ENCODE measurements around the gene NOTO. TPM values are rescaled to one million over a fixed set of nuclear protein-coding genes. Genes with fewer than 3 reads are reported as not detected.

The NOTO gene
- total and polyA plus RNA-seq, 2 of the 8 experiments (the other 6 are each of a cell fraction or from before 2014, with no cell fraction given): 0.33 to 0.54 TPM

GRCh38 chr2:73163483-73164367, 38.6 kb upstream of the NOTO start:
- Histone ChIP-seq H2BK12ac (ENCODE audit: low read depth, low read length) (no peak overlapping the region), H3K27ac (ENCODE audit: low read depth, low read length) (no peak overlapping the region), H2BK5ac (ENCODE audit: low read depth, low read length) (no peak overlapping the region), H2BK20ac (ENCODE audit: low read length) (no peak overlapping the region), H4K5ac (ENCODE audit: insufficient read length, low read depth, low read length) (no peak overlapping the region), H4K91ac (replicated peaks; ENCODE audit: insufficient read length, low read length) (no peak overlapping the region), H3K56ac (replicated peaks; ENCODE audit: insufficient read length, low read depth, low read length) (no peak overlapping the region), H4K8ac (ENCODE audit: extremely low read depth, insufficient read depth, low read length) (no peak overlapping the region), H3K4me1 (replicated peaks in 1 of 4; ENCODE audit: control insufficient read depth in 3 of 4, insufficient read depth in 4 of 4, low read length in 3 of 4) (no peaks in the 10 kb centered on the region), H2AFZ (ENCODE audit: low read length) (no peak overlapping the region), H3K79me2 (ENCODE audit: control insufficient read depth in 1 of 2, insufficient read depth in 2 of 2, low read length in 2 of 2) (no peaks in the 10 kb centered on the region), H3K9me3 (ENCODE audit: insufficient read depth in 2 of 2, low read depth in 1 of 2, low read length in 1 of 2) (no peaks in the 10 kb centered on the region), H2BK120ac (replicated peaks; ENCODE audit: low read depth, low read length) (no peak overlapping the region), H3K79me1 (ENCODE audit: low read depth, low read length) (no peaks in the 10 kb centered on the region), H3K23me2 (ENCODE audit: low read depth, low read length) (no peaks in the 10 kb centered on the region), H3K36me3 (ENCODE audit: control insufficient read depth in 2 of 4, insufficient read depth in 4 of 4, low read length in 3 of 4) (no peaks in the 10 kb centered on the region), H4K20me1 (replicated peaks in 1 of 2; ENCODE audit: control insufficient read depth in 1 of 2, insufficient read depth in 2 of 2, low read length in 2 of 2) (no peaks in the 10 kb centered on the region), H3K14ac (ENCODE audit: insufficient read length) (no peak overlapping the region), H3K4ac (replicated peaks; ENCODE audit: insufficient read length, low read depth, low read length) (no peak overlapping the region), H3K4me3 (ENCODE audit: extremely low read depth in 1 of 4, insufficient read depth in 2 of 4, low read depth in 3 of 4, low read length in 4 of 4) (no peak overlapping the region), H3K27me3 (replicated peaks in 1 of 4; ENCODE audit: control insufficient read depth in 3 of 4, extremely low read depth in 1 of 4, insufficient read depth in 3 of 4, low read length in 3 of 4) (no peaks in the 10 kb centered on the region), H3K23ac (ENCODE audit: insufficient read length) (no peak overlapping the region), H3K4me2 (ENCODE audit: insufficient read depth in 1 of 2, low read depth in 2 of 2, low read length in 2 of 2) (no peak overlapping the region), H2AK5ac (ENCODE audit: low read depth, low read length) (no peak overlapping the region), H3K9ac (replicated peaks in 1 of 4; ENCODE audit: extremely low read depth in 1 of 4, low read depth in 3 of 4, low read length in 3 of 4) (no peak overlapping the region), H3K18ac (ENCODE audit: extremely low read depth, low read length) (no peak overlapping the region), H2BK15ac (ENCODE audit: low read length) (no peak overlapping the region)
- WGBS, 2 experiments (ENCODE audit: extremely low coverage in 1 of 2, insufficient coverage in 1 of 2, insufficient read length in 1 of 2, insufficient replicate concordance in 2 of 2, low coverage in 1 of 2, low lambda C conversion rate in 2 of 2, missing lambda C conversion rate in 1 of 2): 66% methylated on average over 10 of the region's 10 CpGs; no CpG with 5 or more reads in 1 of the 2 experiments
- ChIA-PET POLR2A (ENCODE audit: partially characterized antibody) (interaction anchor here (1.1 kb wide), 1 partner anchor 9 kb away, joined by 3 read pairs; no protein-coding TSS in a partner anchor), CTCF (ENCODE audit: partially characterized antibody) (interaction anchor here (0.6 to 13.2 kb wide), 23 partner anchors 8 to 726 kb away, joined by 3 to 321 read pairs (median 3); no protein-coding TSS in a partner anchor)
- DNase-seq (ENCODE audit: low read depth in 1 of 2, low spot score in 2 of 2) (peak; percentile 63 to 92), FAIRE-seq (peak; percentile 80)
- TF ChIP-seq EZH2 (IDR thresholded peaks at IDR 0.05; ENCODE audit: low read depth, low read length, severe bottlenecking) (no peak), PHF8 (conservative IDR thresholded peaks at IDR 0.05; ENCODE audit: low read depth, low read length) (no peak), SP2 (IDR thresholded peaks at IDR 0.05; ENCODE audit: low read length) (no peak), KDM1A (IDR thresholded peaks at IDR 0.05; ENCODE audit: borderline replicate concordance, low read length) (peak; percentile 95), RAD21 (IDR thresholded peaks at IDR 0.05 in 1 of 2, conservative IDR thresholded peaks at IDR 0.05 in 1 of 2; ENCODE audit: low read depth in 2 of 2, low read length in 2 of 2) (peak; percentile 91), HDAC2 (IDR thresholded peaks at IDR 0.05; ENCODE audit: borderline replicate concordance in 1 of 2, low read depth in 2 of 2, low read length in 2 of 2) (0 out of 4 replicates have a peak, but pooled peaks of 1 of the 2 experiments have one; percentile 68), SUZ12 (IDR thresholded peaks at IDR 0.05; ENCODE audit: low read length) (no peak)
- TF ChIP-seq, protein P1, sequence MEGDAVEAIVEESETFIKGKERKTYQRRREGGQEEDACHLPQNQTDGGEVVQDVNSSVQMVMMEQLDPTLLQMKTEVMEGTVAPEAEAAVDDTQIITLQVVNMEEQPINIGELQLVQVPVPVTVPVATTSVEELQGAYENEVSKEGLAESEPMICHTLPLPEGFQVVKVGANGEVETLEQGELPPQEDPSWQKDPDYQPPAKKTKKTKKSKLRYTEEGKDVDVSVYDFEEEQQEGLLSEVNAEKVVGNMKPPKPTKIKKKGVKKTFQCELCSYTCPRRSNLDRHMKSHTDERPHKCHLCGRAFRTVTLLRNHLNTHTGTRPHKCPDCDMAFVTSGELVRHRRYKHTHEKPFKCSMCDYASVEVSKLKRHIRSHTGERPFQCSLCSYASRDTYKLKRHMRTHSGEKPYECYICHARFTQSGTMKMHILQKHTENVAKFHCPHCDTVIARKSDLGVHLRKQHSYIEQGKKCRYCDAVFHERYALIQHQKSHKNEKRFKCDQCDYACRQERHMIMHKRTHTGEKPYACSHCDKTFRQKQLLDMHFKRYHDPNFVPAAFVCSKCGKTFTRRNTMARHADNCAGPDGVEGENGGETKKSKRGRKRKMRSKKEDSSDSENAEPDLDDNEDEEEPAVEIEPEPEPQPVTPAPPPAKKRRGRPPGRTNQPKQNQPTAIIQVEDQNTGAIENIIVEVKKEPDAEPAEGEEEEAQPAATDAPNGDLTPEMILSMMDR (IDR thresholded peaks at IDR 0.05; ENCODE audit: control extremely low read depth in 1 of 3, insufficient read depth in 1 of 3, low read depth in 1 of 3, low read length in 3 of 3): peak; percentile 87 to 91 (median 89)

All from H1 (cell line).